Activated CD8-positive, alpha-beta T cell treated with anti-CD3 and anti-CD28 coated beads for 36 hours (primary cell): ENCODE results near the gene OVCA2. TPM values are rescaled to one million over a fixed set of nuclear protein-coding genes. Genes with fewer than 3 reads are reported as not detected.

Experiments used
- ATAC-seq: fragments of 200-7000 bp; cut with Tn5 transposase; one replicate; pipeline ENCODE4 v1.10.0; 2021; ENCODE audit warnings: mild to moderate bottlenecking, moderate library complexity
- CTCF ChIA-PET: fragments of 350-600 bp; sonication (Branson Sonifier 250); formaldehyde crosslinking; loops from one replicate; lab custom pipeline; 2021; ENCODE audit warnings: antibody characterized with exemption; lab: Charles Lee
- POLR2A ChIA-PET: fragments of 350-600 bp; sonication (Branson Sonifier 250); formaldehyde crosslinking; loops from one replicate; lab custom pipeline; 2021; ENCODE audit warnings: antibody characterized with exemption; lab: Charles Lee
- DNase-seq: peaks from one replicate; pipeline ENCODE4 v3.0.0-alpha.2; 2020
- H3K27ac Mint-ChIP-seq: one replicate; pipeline ENCODE4 v1.8.0; 2021; ENCODE audit warnings: mild to moderate bottlenecking, mixed read lengths
- H3K27me3 Mint-ChIP-seq: one replicate; pipeline ENCODE4 v1.8.0; 2021; ENCODE audit warnings: mixed read lengths
- H3K36me3 Mint-ChIP-seq: one replicate; pipeline ENCODE4 v1.8.0; 2021; ENCODE audit warnings: low read depth, mixed read lengths
- H3K4me1 Mint-ChIP-seq: one replicate; pipeline ENCODE4 v1.8.0; 2021; ENCODE audit warnings: low read depth, mixed read lengths
- H3K4me3 Mint-ChIP-seq: one replicate; pipeline ENCODE4 v1.8.0; 2021; ENCODE audit warnings: mild to moderate bottlenecking, moderate library complexity, mixed read lengths
- H3K9me3 Mint-ChIP-seq: one replicate; pipeline ENCODE4 v1.8.0; 2021; ENCODE audit warnings: mixed read lengths
- CTCF ChIP-seq: fragments of 200-600 bp; IDR thresholded peaks from one replicate; pipeline ENCODE4 v1.8.0; 2022; ENCODE audit warnings: antibody characterized with exemption, mild to moderate bottlenecking
- intact Hi-C: fragments of 100-400 bp; cut with micrococcal nuclease; formaldehyde crosslinking; loops from one replicate; pipeline ENCODE4 v1.10.0; 2022
- total RNA-seq, 2 experiments: library from RNA; stranded (reverse); gene quantifications; one replicate each; pipeline ENCODE4 v1.2.3, GENCODE V29; 2021

Gene OVCA2
- total RNA-seq, 2 experiments from 2014 or later: 28.0 to 28.5 TPM

GRCh38 chr17:1995907-1996799, 45.7 kb upstream of the OVCA2 start:
- Mint-ChIP-seq H3K36me3 (no peaks in the 10 kb centered on the region), H3K27ac (no peak overlapping the region), H3K4me1 (no peaks in the 10 kb centered on the region), H3K4me3 (no peak overlapping the region), H3K27me3 (peaks cover 23% of the 10 kb centered on the region), H3K9me3 (no peaks in the 10 kb centered on the region)
- DNase-seq: no peak
- POLR2A ChIA-PET: interaction anchor here (1.0 kb wide), 1 partner anchor 9 kb away, joined by 3 read pairs; no protein-coding TSS in a partner anchor
- no peak for TF ChIP-seq CTCF
- no peak for ATAC-seq
- CTCF ChIA-PET: interaction anchor here (1.3 to 1.4 kb wide), 2 partner anchors 87 to 132 kb away, joined by 3 to 4 read pairs; no protein-coding TSS in a partner anchor
- intact Hi-C loops: no loop called here

- ChIA-PET POLR2A (interaction anchor here (1.0 kb wide), 1 partner anchor 8 kb away, joined by 3 read pairs; no protein-coding TSS in a partner anchor), CTCF (interaction anchor here (1.3 to 1.4 kb wide), 2 partner anchors 88 to 131 kb away, joined by 3 to 4 read pairs; no protein-coding TSS in a partner anchor)
- H3K27ac Mint-ChIP-seq: no peak overlapping the region
- intact Hi-C loops: no loop called here
- H3K4me1 Mint-ChIP-seq: no peaks in the 10 kb centered on the region
- H3K27me3 Mint-ChIP-seq: peaks cover 23% of the 10 kb centered on the region
- H3K36me3 Mint-ChIP-seq: no peaks in the 10 kb centered on the region
- no peak overlapping the region for H3K4me3 Mint-ChIP-seq
- DNase-seq (no peak), ATAC-seq (no peak)
- H3K9me3 Mint-ChIP-seq: no peaks in the 10 kb centered on the region
- no peak for TF ChIP-seq CTCF
Measured at GRCh38 chr17:1996800-1997288, 45.0 kb upstream of the OVCA2 start.

- Mint-ChIP-seq H3K27ac (no peak overlapping the region), H3K4me3 (no peak overlapping the region), H3K9me3 (no peaks in the 10 kb centered on the region), H3K27me3 (peaks cover 23% of the 10 kb centered on the region), H3K4me1 (no peaks in the 10 kb centered on the region), H3K36me3 (no peaks in the 10 kb centered on the region)
- ChIA-PET CTCF (interaction anchor here (1.4 kb wide), 1 partner anchor 88 kb away, joined by 4 read pairs; no protein-coding TSS in a partner anchor), POLR2A (interaction anchor here (0.7 kb wide), 1 partner anchor 21 kb away, joined by 3 read pairs; no protein-coding TSS in a partner anchor)
- ATAC-seq: no peak
- intact Hi-C loops: no loop called here
- TF ChIP-seq CTCF: no peak
- no peak for DNase-seq
Measured at GRCh38 chr17:1997289-1997926, 44.4 kb upstream of the OVCA2 start.

GRCh38 chr17:1997927-1998742, 43.7 kb upstream of the OVCA2 start:
- intact Hi-C loops: no loop called here
- peak; percentile 51 for ATAC-seq
- TF ChIP-seq CTCF: no peak
- Mint-ChIP-seq H3K27ac (no peak overlapping the region), H3K4me1 (no peaks in the 10 kb centered on the region), H3K36me3 (no peaks in the 10 kb centered on the region), H3K27me3 (peaks cover 23% of the 10 kb centered on the region), H3K4me3 (no peak overlapping the region), H3K9me3 (no peaks in the 10 kb centered on the region)
- no peak for DNase-seq
- CTCF ChIA-PET: no interaction called here
- POLR2A ChIA-PET: interaction anchor here (0.7 kb wide), 1 partner anchor 20 kb away, joined by 3 read pairs; no protein-coding TSS in a partner anchor
